ENCODE measurements around the gene HP. TPM values are rescaled to one million over a fixed set of nuclear protein-coding genes. Genes with fewer than 3 reads are reported as not detected.

The HP gene
- total RNA-seq, 1 experiment from 2014 or later: 10.0 TPM

GRCh38 chr16:72092832-72093447, 38.6 kb downstream of the HP start:
- Mint-ChIP-seq H3K4me1 (peaks cover 11% of the 10 kb centered on the region), H3K36me3 (peaks cover 33% of the 10 kb centered on the region), H3K9me3 (no peaks in the 10 kb centered on the region), H3K27ac (peak overlapping the region; percentile 96), H3K27me3 (ENCODE audit: low read depth) (no peaks in the 10 kb centered on the region), H3K4me3 (peak overlapping the region; percentile 99)
- CTCF ChIA-PET: interaction anchor here (0.5 to 2.6 kb wide), 10 partner anchors 14 to 816 kb away, joined by 3 to 16 read pairs (median 7); no protein-coding TSS in a partner anchor
- POLR2A ChIA-PET: interaction anchor here (0.6 to 1.3 kb wide), 3 partner anchors 26 to 199 kb away, joined by 3 to 6 read pairs (median 6); no protein-coding TSS in a partner anchor
- ATAC-seq: no peak
- TF ChIP-seq AR (CRISPR knock-in tag; IDR thresholded peaks at IDR 0.05) (no peak), ZNF121 (CRISPR knock-in tag; IDR thresholded peaks at IDR 0.05) (0 out of 2 replicates have a peak, but pooled peaks have one; percentile 54)
- no peak for DNase-seq (ENCODE audit: low spot score)

- H3K27me3 Mint-ChIP-seq (ENCODE audit: low read depth): no peaks in the 10 kb centered on the region
- POLR2A ChIA-PET: interaction anchor here (0.6 to 1.3 kb wide), 5 partner anchors 16 to 200 kb away, joined by 3 to 6 read pairs (median 4); no protein-coding TSS in a partner anchor
- H3K4me3 Mint-ChIP-seq: peak within 1 kb of the TSS; percentile 99
- H3K4me1 Mint-ChIP-seq: peaks cover 11% of the 10 kb centered on the region
- CTCF ChIA-PET: interaction anchor here (0.5 to 2.6 kb wide), 10 partner anchors 15 to 815 kb away, joined by 3 to 16 read pairs (median 7); no protein-coding TSS in a partner anchor
- DNase-seq (ENCODE audit: low spot score): peak; percentile 93
- peak within 1 kb of the TSS; percentile 96 for H3K27ac Mint-ChIP-seq
- no peaks in the 10 kb centered on the region for H3K9me3 Mint-ChIP-seq
- ATAC-seq: peak; percentile 98
- TF ChIP-seq USF1 (CRISPR knock-in tag; IDR thresholded peaks at IDR 0.05) (no peak), NFYB (CRISPR knock-in tag; conservative IDR thresholded peaks at IDR 0.05; ENCODE audit: low read depth) (peak; percentile 70), SP1 (CRISPR knock-in tag; conservative IDR thresholded peaks at IDR 0.05) (peak; percentile 86), ATF1 (CRISPR knock-in tag; IDR thresholded peaks at IDR 0.05) (0 out of 2 replicates have a peak, but pooled peaks have one; percentile 56), FOXK1 (CRISPR knock-in tag; IDR thresholded peaks at IDR 0.05) (peak; percentile 76; the same call in 1 of the 2 replicates), CREM (CRISPR knock-in tag; IDR thresholded peaks at IDR 0.05) (peak; percentile 79; the same call in 1 of the 2 replicates), ZNF232 (CRISPR knock-in tag; IDR thresholded peaks at IDR 0.05) (no peak), GABPB1 (CRISPR knock-in tag; IDR thresholded peaks at IDR 0.05) (0 out of 2 replicates have a peak, but pooled peaks have one; percentile 15)
- peaks cover 31% of the 10 kb centered on the region for H3K36me3 Mint-ChIP-seq
Observed at GRCh38 chr16:72093448-72094265, 39.4 kb downstream of the HP start, which contains the start of the genes DHX38 and TXNL4B. Gene DHX38 (plus strand): TSS chr16:72093847. CDS start chr16:72096158, 2,311 bp downstream. Gene TXNL4B (minus strand): TSS chr16:72093620. CDS start chr16:72090749, 2,871 bp downstream.

- peaks cover 11% of the 10 kb centered on the region for H3K4me1 Mint-ChIP-seq
- ATAC-seq: no peak
- no peaks in the 10 kb centered on the region for H3K27me3 Mint-ChIP-seq (ENCODE audit: low read depth)
- TF ChIP-seq NR3C1 (CRISPR knock-in tag; conservative IDR thresholded peaks at IDR 0.05; ENCODE audit: low read depth) (no peak), ZMAT4 (CRISPR knock-in tag; IDR thresholded peaks at IDR 0.05) (no peak), GRHL2 (CRISPR knock-in tag; IDR thresholded peaks at IDR 0.05; ENCODE audit: insufficient replicate concordance, severe bottlenecking) (no peak), ZNF532 (CRISPR knock-in tag; IDR thresholded peaks at IDR 0.05; ENCODE audit: borderline replicate concordance) (no peak)
- H3K36me3 Mint-ChIP-seq: peaks cover 30% of the 10 kb centered on the region
- no peak for DNase-seq (ENCODE audit: low spot score)
- POLR2A ChIA-PET: interaction anchor here (0.9 to 1.3 kb wide), 3 partner anchors 16 to 28 kb away, joined by 4 to 6 read pairs (median 4); no protein-coding TSS in a partner anchor
- CTCF ChIA-PET: interaction anchor here (1.4 to 2.6 kb wide), 4 partner anchors 21 to 56 kb away, joined by 5 to 16 read pairs (median 8); no protein-coding TSS in a partner anchor
- H3K9me3 Mint-ChIP-seq: no peaks in the 10 kb centered on the region
- peak overlapping the region; percentile 99 for H3K4me3 Mint-ChIP-seq
- H3K27ac Mint-ChIP-seq: peak overlapping the region; percentile 88
Observed at GRCh38 chr16:72094266-72094610, 39.9 kb downstream of the HP start.
